ENCODE measurements around the gene CENPQ. TPM values are rescaled to one million over a fixed set of nuclear protein-coding genes. Genes with fewer than 3 reads are reported as not detected.

CENPQ gene
- total and polyA plus RNA-seq, 12 donors, result 1.7 to 7.2 (median 3.9) TPM

DNA sequence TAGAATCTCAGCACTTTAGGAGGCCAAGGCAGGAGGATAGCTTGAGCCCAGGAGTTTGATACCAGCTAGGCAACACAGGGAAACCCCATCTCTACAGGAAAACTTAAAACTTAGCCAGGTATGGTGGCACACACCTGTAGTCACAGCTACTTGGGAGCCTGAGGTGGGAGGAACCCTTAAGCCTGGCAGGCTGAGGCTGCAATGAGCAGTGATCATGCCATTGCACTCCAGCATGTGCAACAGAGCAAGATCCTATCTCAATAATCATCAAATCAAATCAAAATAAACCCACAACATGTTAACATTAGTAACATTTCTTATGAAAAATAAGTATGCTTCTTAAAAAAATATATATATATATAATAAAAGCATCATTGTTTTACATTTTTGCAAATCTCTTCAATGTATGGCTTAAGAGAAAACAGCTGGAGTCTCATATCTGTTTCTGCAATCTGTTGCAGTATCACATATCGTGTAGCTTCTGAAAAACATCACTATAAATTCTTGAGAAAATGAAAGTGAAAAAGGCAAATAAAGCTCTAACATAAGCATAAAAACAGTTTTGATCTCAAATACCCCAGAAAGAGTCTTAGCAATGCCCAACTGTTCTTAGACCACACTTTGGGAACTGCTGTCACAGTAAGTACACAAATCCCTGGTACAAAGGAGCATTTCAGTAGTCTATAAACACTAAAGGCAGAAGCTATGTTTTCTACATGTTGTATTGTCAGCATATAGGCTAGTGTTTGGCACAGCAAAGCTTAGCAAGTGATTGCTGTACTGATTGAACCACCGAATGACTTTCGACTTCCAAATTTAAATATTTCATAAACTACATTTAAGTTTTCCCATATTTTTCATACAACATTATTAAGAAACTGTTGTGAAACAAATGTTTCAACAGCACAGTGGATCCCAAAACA, 8.1 kb upstream of the CENPQ start:
- Histone ChIP-seq H3K36me3 (replicated peaks in 1 of 2) (peaks cover 0 to 23% of the 10 kb centered on the region in 2 donors), H3K27ac (no peak overlapping the region), H3K4me3 (no peak overlapping the region), H3K4me1 (replicated peaks in 1 of 2) (no peaks in the 10 kb centered on the region), H3K27me3 (no peaks in the 10 kb centered on the region), H3K9me3 (replicated peaks in 1 of 3) (no peaks in the 10 kb centered on the region)
- DNase-seq, result no peak
- TF ChIP-seq, protein P1, sequence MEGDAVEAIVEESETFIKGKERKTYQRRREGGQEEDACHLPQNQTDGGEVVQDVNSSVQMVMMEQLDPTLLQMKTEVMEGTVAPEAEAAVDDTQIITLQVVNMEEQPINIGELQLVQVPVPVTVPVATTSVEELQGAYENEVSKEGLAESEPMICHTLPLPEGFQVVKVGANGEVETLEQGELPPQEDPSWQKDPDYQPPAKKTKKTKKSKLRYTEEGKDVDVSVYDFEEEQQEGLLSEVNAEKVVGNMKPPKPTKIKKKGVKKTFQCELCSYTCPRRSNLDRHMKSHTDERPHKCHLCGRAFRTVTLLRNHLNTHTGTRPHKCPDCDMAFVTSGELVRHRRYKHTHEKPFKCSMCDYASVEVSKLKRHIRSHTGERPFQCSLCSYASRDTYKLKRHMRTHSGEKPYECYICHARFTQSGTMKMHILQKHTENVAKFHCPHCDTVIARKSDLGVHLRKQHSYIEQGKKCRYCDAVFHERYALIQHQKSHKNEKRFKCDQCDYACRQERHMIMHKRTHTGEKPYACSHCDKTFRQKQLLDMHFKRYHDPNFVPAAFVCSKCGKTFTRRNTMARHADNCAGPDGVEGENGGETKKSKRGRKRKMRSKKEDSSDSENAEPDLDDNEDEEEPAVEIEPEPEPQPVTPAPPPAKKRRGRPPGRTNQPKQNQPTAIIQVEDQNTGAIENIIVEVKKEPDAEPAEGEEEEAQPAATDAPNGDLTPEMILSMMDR (IDR thresholded peaks at IDR 0.05), result no peak
- no peak for TF ChIP-seq POLR2A (IDR thresholded peaks at IDR 0.05)
- WGBS, 4 donors, result 93 to 97% (median 95%) methylated on average over 3 of the region's 3 CpGs
- intact Hi-C loops (cut with DNase I), result no loop called here

DNA sequence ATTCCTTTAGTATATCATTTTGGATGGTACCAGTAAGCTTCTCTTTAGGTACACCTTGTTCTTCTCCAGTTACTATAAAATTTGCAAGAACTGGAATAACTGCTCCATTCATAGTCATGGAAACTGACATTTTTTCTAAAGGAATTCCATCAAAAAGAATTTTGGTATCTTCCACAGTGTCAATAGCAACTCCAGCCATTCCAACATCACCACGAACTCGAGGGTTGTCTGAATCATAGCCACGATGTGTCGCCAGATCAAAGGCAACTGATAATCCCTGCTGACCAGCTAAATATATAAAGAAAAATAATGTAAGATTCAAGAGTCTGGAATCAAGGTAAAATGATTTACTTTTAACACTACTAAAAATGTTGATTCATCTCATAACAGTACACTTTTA, 5.4 kb upstream of the CENPQ start:
- Histone ChIP-seq H3K4me1 (replicated peaks in 1 of 2) (peaks cover 11 to 20% of the 10 kb centered on the region in 2 donors), H3K36me3 (replicated peaks in 1 of 2) (peaks cover 0 to 11% of the 10 kb centered on the region in 2 donors), H3K27ac (no peak overlapping the region), H3K4me3 (no peak overlapping the region), H3K27me3 (no peaks in the 10 kb centered on the region), H3K9me3 (replicated peaks in 1 of 3) (no peaks in the 10 kb centered on the region)
- no peak for DNase-seq
- intact Hi-C loops (cut with DNase I), result no loop called here
- TF ChIP-seq, protein P1 (IDR thresholded peaks at IDR 0.05), result no peak
- TF ChIP-seq POLR2A (IDR thresholded peaks at IDR 0.05), result no peak
- WGBS, 4 donors, result 74 to 85% (median 79%) methylated on average over 4 of the region's 4 CpGs

DNA sequence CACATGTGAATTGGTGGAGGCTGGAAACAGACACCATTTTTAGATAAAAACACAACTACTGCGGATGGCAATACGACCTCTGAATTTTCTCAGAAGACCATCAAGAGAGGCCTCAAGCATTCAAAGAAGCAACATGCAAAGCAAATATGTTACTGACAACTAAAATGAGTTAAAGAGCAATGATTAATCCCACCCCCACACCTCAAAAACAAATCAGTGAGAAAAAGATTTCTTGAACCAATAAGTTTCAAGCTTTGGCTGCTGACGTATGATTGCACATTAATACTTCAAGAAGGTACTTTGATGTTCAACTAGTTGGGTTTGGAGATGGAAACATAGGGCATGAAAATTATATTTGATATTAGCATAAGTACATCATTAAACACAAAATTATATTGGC, 1.1 kb upstream of the CENPQ start:
- WGBS, 4 donors, result 43 to 46% (median 45%) methylated on average over 3 of the region's 3 CpGs
- DNase-seq, result no peak
- Histone ChIP-seq H3K27me3 (no peaks in the 10 kb centered on the region), H3K36me3 (replicated peaks in 1 of 2) (no peaks in the 10 kb centered on the region), H3K9me3 (replicated peaks in 1 of 3) (no peaks in the 10 kb centered on the region), H3K4me1 (replicated peaks in 1 of 2) (peaks cover 16 to 30% of the 10 kb centered on the region in 2 donors), H3K27ac (no peak overlapping the region), H3K4me3 (peak overlapping the region in 2 of 4 donors; percentile 76 to 79)
- TF ChIP-seq, protein P1 (IDR thresholded peaks at IDR 0.05), result no peak
- TF ChIP-seq POLR2A (IDR thresholded peaks at IDR 0.05), result no peak
- intact Hi-C loops (cut with DNase I), result no loop called here

- Histone ChIP-seq H3K36me3 (replicated peaks in 1 of 2) (no peaks in the 10 kb centered on the region), H3K27me3 (no peaks in the 10 kb centered on the region), H3K9me3 (replicated peaks in 1 of 3) (no peaks in the 10 kb centered on the region), H3K4me1 (replicated peaks in 1 of 2) (peaks cover 16 to 30% of the 10 kb centered on the region in 2 donors), H3K4me3 (peak overlapping the region; percentile 26 to 79 (median 64)), H3K27ac (peak overlapping the region in 4 of 5 donors; percentile 51 to 88 (median 73))
- TF ChIP-seq POLR2A (IDR thresholded peaks at IDR 0.05), result no peak
- TF ChIP-seq, protein P1 (IDR thresholded peaks at IDR 0.05), result no peak
- DNase-seq, result peak in 1 of 7 donors; percentile 4
- intact Hi-C loops (cut with DNase I), result no loop called here
- 1 to 3% (median 2%) methylated on average over 7 of the region's 7 CpGs for WGBS, 4 donors
Measured at GRCh38 chr6:49462599-49462926, 607 bp upstream of the CENPQ start.

Data from adrenal gland (tissue), 12 donors.